Measurements from ENCODE around the gene TNXB.
"Not testable (repeated sequence)": the region's sequence is repeated elsewhere in the genome, so short reads cannot be mapped to it uniquely, and the experiment has no call there.

Gene TNXB

GRCh38 chr6:32005538-32005880 is 103.6 kb downstream of the TNXB start:
- not testable (repeated sequence) for H3K27me3 Mint-ChIP-seq, H3K4me3 Mint-ChIP-seq, H3K9me3 Mint-ChIP-seq, H3K36me3 Mint-ChIP-seq, H3K27ac Mint-ChIP-seq
- H3K4me1 Mint-ChIP-seq: peaks cover 10% of the 10 kb centered on the region

GRCh38 chr6:32004864-32005537 is 104.1 kb downstream of the TNXB start:
- peak overlapping the region; percentile 72 for H3K27ac Mint-ChIP-seq
- H3K4me1 Mint-ChIP-seq: peaks cover 10% of the 10 kb centered on the region
- not testable (repeated sequence) for H3K36me3 Mint-ChIP-seq, H3K9me3 Mint-ChIP-seq, H3K4me3 Mint-ChIP-seq, H3K27me3 Mint-ChIP-seq

GRCh38 chr6:32004393-32004792 is 104.7 kb downstream of the TNXB start:
- H3K4me1 Mint-ChIP-seq: peaks cover 10% of the 10 kb centered on the region
- H3K27ac Mint-ChIP-seq, H3K4me3 Mint-ChIP-seq, H3K9me3 Mint-ChIP-seq, H3K36me3 Mint-ChIP-seq, H3K27me3 Mint-ChIP-seq: not testable (repeated sequence)

GRCh38 chr6:32003301-32003700 is 105.8 kb downstream of the TNXB start:
- not testable (repeated sequence) for H3K27ac Mint-ChIP-seq, H3K27me3 Mint-ChIP-seq, H3K36me3 Mint-ChIP-seq, H3K9me3 Mint-ChIP-seq, H3K4me3 Mint-ChIP-seq
- H3K4me1 Mint-ChIP-seq: peaks cover 10% of the 10 kb centered on the region

- not testable (repeated sequence) for H3K4me3 Mint-ChIP-seq, H3K36me3 Mint-ChIP-seq, H3K27me3 Mint-ChIP-seq, H3K27ac Mint-ChIP-seq, H3K9me3 Mint-ChIP-seq
- H3K4me1 Mint-ChIP-seq: peaks cover 10% of the 10 kb centered on the region
Measured at GRCh38 chr6:32002546-32003268, 106.4 kb downstream of the TNXB start.

GRCh38 chr6:31996385-31996784 is 112.8 kb downstream of the TNXB start:
- H3K27ac Mint-ChIP-seq, H3K27me3 Mint-ChIP-seq, H3K4me3 Mint-ChIP-seq, H3K36me3 Mint-ChIP-seq, H3K4me1 Mint-ChIP-seq, H3K9me3 Mint-ChIP-seq: not testable (repeated sequence)

GRCh38 chr6:31994421-31994820 is 114.7 kb downstream of the TNXB start:
- not testable (repeated sequence) for H3K9me3 Mint-ChIP-seq, H3K27ac Mint-ChIP-seq, H3K27me3 Mint-ChIP-seq, H3K4me3 Mint-ChIP-seq, H3K36me3 Mint-ChIP-seq, H3K4me1 Mint-ChIP-seq
